ENCODE measurements around the gene ALKBH5.

Gene ALKBH5

GRCh38 chr17:18190628-18191235 is 7.1 kb downstream of the ALKBH5 start:
- no peak for TF ChIP-seq CTCF (IDR thresholded peaks at IDR 0.05; ENCODE audit: insufficient read depth, low read length, missing control alignments)
- H3K4me3 ChIP-seq (ENCODE audit: low read depth, low read length): no peak overlapping the region
- no peak for DNase-seq (ENCODE audit: low read depth, low spot score)
- POLR2A ChIA-PET: no interaction called here
- CTCF ChIA-PET: interaction anchor here (1.2 to 2.0 kb wide), 4 partner anchors 8 to 27 kb away, joined by 3 to 5 read pairs (median 4); no protein-coding TSS in a partner anchor

GRCh38 chr17:18191236-18191667 is 7.6 kb downstream of the ALKBH5 start:
- TF ChIP-seq CTCF (IDR thresholded peaks at IDR 0.05; ENCODE audit: insufficient read depth, low read length, missing control alignments): no peak
- no peak for DNase-seq (ENCODE audit: low read depth, low spot score)
- H3K4me3 ChIP-seq (ENCODE audit: low read depth, low read length): no peak overlapping the region
- CTCF ChIA-PET: interaction anchor here (1.2 to 2.0 kb wide), 5 partner anchors 8 to 26 kb away, joined by 3 to 5 read pairs (median 4); no protein-coding TSS in a partner anchor
- POLR2A ChIA-PET: no interaction called here

GRCh38 chr17:18191967-18192366 is 8.3 kb downstream of the ALKBH5 start:
- H3K4me3 ChIP-seq (ENCODE audit: low read depth, low read length): no peak overlapping the region
- no peak for DNase-seq (ENCODE audit: low read depth, low spot score)
- TF ChIP-seq CTCF (IDR thresholded peaks at IDR 0.05; ENCODE audit: insufficient read depth, low read length, missing control alignments): no peak
- ChIA-PET POLR2A (no interaction called here), CTCF (interaction anchor here (0.8 to 2.0 kb wide), 6 partner anchors 12 to 44 kb away, joined by 3 to 6 read pairs (median 4); no protein-coding TSS in a partner anchor)

GRCh38 chr17:18194394-18194793 is 10.8 kb downstream of the ALKBH5 start:
- ChIA-PET POLR2A (no interaction called here), CTCF (interaction anchor here (0.8 to 1.5 kb wide), 4 partner anchors 8 to 23 kb away, joined by 3 to 6 read pairs (median 5); partner anchors contain the start of gene ALKBH5)
- no peak for DNase-seq (ENCODE audit: low read depth, low spot score)
- TF ChIP-seq CTCF (IDR thresholded peaks at IDR 0.05; ENCODE audit: insufficient read depth, low read length, missing control alignments): no peak
- H3K4me3 ChIP-seq (ENCODE audit: low read depth, low read length): no peak overlapping the region

GRCh38 chr17:18194804-18195203 is 11.2 kb downstream of the ALKBH5 start:
- H3K4me3 ChIP-seq (ENCODE audit: low read depth, low read length): no peak overlapping the region
- POLR2A ChIA-PET: no interaction called here
- no peak for TF ChIP-seq CTCF (IDR thresholded peaks at IDR 0.05; ENCODE audit: insufficient read depth, low read length, missing control alignments)
- CTCF ChIA-PET: interaction anchor here (1.5 kb wide), 1 partner anchor 23 kb away, joined by 3 read pairs; no protein-coding TSS in a partner anchor
- no peak for DNase-seq (ENCODE audit: low read depth, low spot score)

- POLR2A ChIA-PET: no interaction called here
- H3K4me3 ChIP-seq (ENCODE audit: low read depth, low read length): no peak overlapping the region
- no peak for TF ChIP-seq CTCF (IDR thresholded peaks at IDR 0.05; ENCODE audit: insufficient read depth, low read length, missing control alignments)
- no peak for DNase-seq (ENCODE audit: low read depth, low spot score)
- CTCF ChIA-PET: interaction anchor here (1.5 kb wide), 1 partner anchor 22 kb away, joined by 3 read pairs; no protein-coding TSS in a partner anchor
These were observed 11.6 kb downstream of the ALKBH5 start for GRCh38 chr17:18195246-18195645.

Data from AG04449 (cell line).